ENCODE measurements around the gene GPR55.
"Not testable (repeated sequence)": the region's sequence is repeated elsewhere in the genome, so short reads cannot be mapped to it uniquely, and the experiment has no call there.

Gene GPR55, protein sequence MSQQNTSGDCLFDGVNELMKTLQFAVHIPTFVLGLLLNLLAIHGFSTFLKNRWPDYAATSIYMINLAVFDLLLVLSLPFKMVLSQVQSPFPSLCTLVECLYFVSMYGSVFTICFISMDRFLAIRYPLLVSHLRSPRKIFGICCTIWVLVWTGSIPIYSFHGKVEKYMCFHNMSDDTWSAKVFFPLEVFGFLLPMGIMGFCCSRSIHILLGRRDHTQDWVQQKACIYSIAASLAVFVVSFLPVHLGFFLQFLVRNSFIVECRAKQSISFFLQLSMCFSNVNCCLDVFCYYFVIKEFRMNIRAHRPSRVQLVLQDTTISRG

GRCh38 chr2:230924470-230925341 lies at the start of gene GPR55:
GPR55 (minus strand) TSS chr2:230925242; CDS start chr2:230910962, 14,280 bp downstream.
- no peak for DNase-seq

- no peak for DNase-seq
Measured at GRCh38 chr2:230974096-230974913, 49.3 kb upstream of the GPR55 start.

GRCh38 chr2:230972046-230972445 lies 47.0 kb upstream of the GPR55 start:
- DNase-seq, result no peak

DNA sequence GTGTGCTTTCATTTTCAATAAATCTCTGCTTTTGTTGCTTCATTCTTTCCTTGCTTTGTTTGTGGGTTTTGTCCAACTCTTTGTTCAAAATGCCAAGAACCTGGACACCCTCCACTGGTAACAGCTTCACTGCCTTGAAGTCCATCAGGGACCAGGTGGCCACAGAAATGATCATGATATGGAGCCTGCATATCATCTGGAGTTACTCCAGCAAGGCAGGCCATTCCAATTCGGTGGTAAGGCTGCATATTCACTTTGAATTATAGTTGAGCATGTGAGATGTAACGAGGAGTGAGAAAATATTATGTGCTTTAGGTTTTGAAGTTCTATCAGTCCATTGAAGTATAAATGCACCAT lies 44.6 kb upstream of the GPR55 start:
- no peak for DNase-seq

DNA sequence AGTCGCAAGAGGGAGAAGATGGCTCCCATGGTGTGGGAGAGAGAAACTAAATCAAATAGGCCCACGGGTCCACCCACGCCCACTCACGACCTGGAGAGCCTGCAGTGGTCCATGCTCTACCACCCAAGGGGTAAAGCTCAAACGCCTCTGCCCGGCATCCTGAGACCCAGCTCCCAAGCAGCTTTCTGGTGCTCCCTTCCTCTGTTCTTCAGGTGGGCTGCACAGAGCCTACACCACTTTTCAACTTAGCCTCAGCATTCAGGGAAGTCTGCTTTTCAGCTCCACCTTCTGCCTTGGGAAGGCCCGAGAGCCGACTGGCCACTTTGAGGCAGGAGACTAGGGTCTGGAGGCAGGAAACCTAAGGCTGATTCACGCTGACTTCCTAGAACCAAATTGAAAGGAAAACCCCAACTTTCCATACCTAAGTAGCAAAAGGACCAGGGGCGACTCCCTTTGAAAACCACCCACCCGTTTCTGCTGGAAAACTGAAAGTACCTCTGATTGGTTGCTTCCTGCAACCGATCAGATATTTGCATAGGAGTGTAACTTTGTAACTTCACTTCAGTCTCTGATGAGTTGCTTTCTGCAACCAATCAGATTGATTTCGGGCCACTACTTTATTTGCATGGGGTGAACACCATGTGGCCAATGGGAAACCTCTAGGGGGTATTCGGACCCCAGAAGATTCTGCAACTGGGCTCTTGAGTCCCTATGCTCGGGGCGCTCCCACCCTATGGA lies 44.0 kb upstream of the GPR55 start:
- DNase-seq, result no peak

- DNase-seq, result not testable (repeated sequence)
Measured at GRCh38 chr2:230968314-230968713, 43.3 kb upstream of the GPR55 start.

DNA sequence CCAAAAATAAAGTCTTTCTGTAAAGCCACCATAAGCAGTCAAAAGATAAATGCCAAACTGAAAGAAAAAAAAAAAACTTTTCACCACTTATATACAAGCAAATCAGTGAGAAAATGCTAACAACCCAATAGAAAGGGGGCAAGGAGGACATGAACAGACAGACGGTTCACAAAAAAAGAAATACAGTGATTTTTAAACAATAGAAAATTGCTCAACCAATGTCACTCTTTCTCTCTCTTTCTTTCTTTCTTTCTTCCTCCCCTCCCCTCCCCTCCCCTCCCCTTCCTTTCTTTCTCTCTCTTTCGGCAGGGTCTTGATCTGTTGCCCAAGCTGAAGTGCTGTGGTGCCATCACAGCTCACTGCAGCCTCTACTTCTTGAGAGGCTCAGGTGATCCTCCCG lies 42.1 kb upstream of the GPR55 start:
- no peak for DNase-seq

DNA sequence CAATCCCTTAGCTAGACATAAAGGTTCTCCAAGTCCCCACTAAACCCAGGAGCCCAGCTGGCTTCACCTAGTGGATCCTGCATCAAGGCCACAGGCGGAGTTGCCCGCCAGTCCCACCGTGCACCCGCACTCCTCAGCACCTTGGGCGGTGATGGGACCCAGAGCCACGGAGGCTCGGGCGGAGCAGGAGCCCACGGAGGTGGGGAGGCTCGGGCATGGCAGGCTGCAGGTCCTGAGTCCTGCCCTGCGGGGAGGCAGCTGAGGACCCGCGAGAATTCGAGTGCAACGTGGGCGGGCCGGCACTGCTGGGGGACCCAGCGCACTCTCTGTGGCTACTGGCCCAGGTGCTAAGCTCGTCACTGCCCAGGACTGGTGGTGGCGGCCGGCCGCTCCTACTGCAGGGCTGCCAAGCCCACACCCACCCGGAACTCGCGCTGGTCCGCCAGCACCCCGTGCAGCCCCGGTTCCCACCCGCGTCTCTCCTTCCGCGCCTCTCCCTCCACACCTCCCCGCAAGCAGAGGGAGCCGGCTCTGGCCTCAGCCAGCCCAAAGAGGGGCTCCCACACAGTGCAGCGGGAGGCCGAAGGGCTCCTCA lies 39.2 kb upstream of the GPR55 start:
- no peak for DNase-seq

DNA sequence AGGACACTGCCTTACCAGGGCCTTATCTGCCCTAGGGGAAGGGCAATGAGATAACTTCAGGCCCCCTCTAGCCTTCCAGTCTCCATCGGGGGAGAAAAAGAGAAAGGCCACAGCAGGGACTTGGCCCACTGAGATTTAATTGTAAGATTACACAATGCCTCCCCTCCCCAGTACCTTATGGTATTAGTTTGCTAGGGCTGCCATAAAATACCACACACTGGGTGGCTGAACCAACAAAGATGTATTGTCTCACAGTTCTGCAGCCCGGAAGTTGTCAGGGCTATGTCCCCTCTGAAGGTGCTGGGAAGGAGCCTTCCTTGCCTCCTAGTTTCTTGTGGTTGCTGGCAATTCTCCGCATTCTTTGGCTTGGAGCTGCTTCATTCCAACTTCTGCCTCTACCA lies 36.0 kb upstream of the GPR55 start:
- DNase-seq, result no peak

DNA sequence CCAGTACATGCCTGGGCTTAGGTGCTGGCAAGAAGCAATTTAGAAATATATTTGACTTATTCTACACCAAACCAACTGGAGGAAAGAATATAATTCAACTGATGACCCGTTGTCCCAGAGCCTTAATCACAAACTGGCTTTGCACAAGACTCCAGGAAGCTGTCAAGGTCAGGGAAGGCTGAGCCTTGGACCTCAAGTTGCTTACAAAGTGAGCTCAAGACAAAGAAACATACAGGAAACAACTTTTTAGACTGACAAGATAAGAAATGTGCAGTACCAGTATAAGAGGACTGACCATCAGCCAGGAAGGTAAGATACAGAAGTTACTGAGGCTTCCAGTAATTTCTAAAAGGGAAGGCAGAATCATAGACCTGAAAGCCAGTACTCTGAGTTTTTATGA lies 35.0 kb upstream of the GPR55 start:
- DNase-seq, result no peak

GRCh38 chr2:230958820-230959756 lies 34.0 kb upstream of the GPR55 start:
- no peak for DNase-seq

DNA sequence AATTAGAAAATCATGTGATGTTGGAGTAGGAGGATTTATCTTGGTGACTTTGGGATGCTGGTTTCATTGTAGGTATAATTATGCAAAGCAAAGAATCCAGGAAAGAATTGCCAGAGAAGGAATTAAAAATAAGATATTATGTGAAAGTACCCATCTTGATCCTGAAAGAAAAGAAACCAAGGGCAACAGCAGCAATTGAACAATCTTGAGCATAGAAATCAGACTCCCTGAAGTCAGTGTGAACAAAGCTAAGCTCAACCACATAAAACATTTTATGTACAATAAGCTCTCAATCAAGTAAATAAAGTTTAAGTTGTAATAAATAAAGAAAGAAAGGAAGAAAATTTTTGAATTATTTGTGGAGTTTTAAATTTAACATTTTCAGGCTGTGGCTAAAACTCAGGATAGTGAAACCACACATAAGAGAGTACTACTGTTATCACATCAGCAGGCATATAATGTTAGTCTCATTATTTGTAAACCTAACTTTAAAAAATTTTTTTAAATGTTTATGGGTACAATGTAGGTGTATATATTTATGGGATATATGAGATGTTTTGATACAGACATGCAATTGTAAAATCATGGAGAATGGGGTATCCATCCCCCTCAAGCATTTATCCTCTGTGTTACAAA lies 32.8 kb upstream of the GPR55 start:
- no peak for DNase-seq

- DNase-seq, result no peak
Measured at GRCh38 chr2:230956827-230957755, 32.0 kb upstream of the GPR55 start.

DNA sequence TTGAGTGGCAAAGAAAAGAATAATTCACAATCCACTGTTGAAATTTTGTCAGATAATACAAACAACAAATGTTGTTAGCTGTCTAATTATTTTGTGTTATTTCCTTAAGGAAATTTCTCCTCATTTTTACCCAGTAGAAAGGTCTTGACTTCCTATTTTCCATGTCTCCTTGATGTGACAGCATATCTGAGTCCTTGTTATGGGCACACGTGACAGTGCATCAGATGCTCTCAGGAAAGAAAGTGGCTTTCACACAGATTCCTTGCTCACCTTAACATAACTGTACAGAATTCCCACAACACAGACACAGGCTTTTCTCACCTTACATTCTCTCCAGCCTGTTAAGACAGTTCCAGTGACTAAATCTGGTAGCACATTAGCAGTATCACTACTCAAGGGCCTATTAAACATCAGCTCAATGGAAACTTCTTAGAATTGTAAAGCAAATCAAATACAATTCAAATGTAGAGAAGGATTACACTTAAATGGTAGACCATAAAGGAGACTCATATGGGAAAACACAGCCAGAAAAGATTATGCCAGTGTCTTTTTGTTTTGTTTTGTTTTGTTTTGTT lies 30.2 kb upstream of the GPR55 start:
- DNase-seq, result no peak

DNA sequence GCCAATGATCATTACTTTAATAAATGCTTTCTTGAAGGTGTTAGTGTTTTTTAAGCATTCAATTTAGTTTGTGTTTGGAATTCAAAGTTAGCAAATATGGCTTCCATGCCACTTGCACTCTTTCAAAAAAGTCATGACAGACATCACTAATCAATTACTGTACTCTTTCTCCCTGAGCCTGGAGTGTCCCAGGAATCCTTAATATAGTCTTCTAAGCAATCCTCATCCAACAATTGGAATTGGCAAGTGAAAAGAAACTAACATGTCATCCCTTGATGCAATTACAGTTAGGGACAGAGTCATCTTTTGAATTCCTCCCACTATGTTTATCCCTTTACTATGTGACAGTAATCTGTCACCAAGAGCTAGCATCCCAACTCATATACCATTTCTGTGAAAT lies 29.7 kb upstream of the GPR55 start:
- no peak for DNase-seq

- no peak for DNase-seq
Measured at GRCh38 chr2:230953845-230954244, 28.8 kb upstream of the GPR55 start.

DNA sequence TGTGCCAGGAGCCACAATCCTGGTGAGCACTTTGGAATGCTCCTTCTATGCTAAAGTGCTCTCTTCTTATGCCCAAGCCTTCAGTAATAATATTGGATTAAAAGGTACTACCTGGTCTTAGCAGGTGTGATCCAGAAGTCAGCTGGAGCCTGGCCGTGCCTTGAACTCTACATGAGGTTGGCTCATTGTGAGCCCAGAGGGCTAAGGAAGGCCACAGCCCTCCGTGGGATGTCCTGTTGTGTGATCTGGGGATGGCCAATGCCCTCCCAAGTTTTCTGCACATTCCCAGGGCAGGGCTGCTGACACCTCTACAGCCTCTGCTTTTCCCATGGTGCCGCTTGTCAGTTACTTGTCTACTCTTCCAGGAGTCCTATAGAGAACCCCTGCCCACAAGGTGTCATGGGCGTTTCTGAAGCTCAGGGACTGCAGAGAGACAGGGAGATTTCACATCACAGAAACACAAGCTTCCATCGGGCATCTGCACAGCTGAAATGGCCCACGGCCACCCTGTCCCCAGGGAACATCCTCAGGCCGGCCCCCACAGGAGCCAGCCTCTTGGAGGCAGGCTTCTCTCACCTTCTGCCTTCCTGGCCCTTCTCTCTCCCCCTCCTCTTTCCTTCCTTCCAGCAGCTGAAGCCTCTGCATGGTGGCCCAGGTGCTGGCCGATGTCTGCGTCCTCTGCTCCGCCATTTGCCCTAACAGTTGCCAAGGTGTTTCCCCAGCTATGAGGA lies 27.3 kb upstream of the GPR55 start:
- DNase-seq, result no peak

- no peak for DNase-seq
Measured at GRCh38 chr2:230951396-230951795, 26.4 kb upstream of the GPR55 start.
